ENCODE measurements around the gene NR2F2.

Gene NR2F2

GRCh38 chr15:96333131-96334016 lies 2.9 kb downstream of the NR2F2 start:
- no peak for DNase-seq

DNA sequence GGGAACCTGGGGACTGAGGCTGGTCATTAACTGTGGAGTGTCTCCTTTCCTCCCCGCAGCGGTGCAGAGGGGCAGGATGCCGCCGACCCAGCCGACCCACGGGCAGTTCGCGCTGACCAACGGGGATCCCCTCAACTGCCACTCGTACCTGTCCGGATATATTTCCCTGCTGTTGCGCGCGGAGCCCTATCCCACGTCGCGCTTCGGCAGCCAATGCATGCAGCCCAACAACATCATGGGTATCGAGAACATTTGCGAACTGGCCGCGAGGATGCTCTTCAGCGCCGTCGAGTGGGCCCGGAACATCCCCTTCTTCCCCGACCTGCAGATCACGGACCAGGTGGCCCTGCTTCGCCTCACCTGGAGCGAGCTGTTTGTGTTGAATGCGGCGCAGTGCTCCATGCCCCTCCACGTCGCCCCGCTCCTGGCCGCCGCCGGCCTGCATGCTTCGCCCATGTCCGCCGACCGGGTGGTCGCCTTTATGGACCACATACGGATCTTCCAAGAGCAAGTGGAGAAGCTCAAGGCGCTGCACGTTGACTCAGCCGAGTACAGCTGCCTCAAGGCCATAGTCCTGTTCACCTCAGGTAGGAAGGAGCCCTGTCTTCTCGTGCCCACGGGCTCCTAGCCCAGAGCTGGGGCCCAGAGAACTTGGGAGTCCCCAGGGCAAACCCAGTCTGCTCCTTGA lies 3.7 kb downstream of the NR2F2 start:
- DNase-seq, result no peak

DNA sequence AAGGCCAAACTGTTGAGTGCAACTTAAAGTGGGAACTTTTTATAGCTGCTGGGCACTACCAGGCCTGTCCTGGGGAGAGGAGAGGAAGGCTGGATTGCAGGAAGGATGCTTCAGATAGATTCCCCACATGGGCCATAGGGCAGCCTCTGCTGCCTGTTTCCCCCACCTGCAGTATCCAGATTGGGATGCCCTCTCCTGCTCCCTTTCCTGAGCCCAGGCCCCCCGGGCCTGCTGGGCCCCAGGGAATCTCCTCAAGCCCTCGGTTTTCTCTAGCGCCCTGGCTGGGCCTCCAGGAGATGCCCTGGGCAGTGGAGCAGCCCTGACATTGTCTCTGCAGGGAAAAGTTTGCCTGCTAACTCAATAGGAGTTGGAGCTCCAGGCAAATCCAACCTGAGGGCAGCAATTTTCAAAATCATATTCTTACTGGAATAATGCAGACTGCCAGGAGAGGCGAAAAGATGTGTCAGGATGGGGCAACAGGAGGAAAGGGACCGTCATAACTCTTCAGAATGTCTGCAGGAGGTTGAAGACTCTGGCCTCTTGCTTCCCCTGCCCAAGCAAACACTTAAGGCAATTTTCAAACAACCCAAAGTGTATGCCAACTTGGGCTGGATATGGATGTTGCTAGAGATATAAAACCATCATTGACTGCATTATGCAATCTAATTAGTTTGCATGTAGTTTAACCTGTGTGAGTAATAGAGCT lies 4.4 kb downstream of the NR2F2 start:
- DNase-seq, result no peak

DNA sequence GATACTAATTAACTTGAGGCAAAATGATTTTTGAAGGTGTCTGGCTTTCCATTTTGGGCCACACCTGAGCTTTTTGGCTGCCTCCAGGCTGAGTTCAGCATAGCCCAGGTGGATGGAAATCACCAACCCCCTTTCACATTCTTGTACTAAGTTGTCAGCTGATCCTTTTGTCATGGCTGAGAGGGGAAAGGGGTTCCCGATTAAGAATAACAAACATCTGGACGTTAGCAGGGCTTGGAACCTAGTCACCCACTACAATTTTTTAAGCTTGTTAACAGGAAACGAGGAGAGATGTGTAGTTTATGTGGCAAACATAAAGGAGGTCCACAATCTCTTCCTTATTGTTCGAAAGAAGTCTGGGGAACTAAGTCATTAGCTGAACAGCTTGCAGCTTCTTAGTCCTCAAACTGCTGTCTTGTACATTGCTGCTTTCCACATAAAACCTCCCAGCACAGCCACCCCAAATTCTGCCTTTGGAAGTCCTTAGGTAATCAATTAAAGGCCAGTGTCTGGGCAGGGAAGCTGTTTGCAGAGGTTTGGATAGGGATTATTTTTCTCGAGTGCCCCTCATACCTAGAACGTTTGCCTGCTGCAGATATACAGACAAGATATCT lies 5.0 kb downstream of the NR2F2 start:
- DNase-seq, result no peak

- DNase-seq, result no peak
Observed at GRCh38 chr15:96336108-96336595, 5.7 kb downstream of the NR2F2 start.

DNA sequence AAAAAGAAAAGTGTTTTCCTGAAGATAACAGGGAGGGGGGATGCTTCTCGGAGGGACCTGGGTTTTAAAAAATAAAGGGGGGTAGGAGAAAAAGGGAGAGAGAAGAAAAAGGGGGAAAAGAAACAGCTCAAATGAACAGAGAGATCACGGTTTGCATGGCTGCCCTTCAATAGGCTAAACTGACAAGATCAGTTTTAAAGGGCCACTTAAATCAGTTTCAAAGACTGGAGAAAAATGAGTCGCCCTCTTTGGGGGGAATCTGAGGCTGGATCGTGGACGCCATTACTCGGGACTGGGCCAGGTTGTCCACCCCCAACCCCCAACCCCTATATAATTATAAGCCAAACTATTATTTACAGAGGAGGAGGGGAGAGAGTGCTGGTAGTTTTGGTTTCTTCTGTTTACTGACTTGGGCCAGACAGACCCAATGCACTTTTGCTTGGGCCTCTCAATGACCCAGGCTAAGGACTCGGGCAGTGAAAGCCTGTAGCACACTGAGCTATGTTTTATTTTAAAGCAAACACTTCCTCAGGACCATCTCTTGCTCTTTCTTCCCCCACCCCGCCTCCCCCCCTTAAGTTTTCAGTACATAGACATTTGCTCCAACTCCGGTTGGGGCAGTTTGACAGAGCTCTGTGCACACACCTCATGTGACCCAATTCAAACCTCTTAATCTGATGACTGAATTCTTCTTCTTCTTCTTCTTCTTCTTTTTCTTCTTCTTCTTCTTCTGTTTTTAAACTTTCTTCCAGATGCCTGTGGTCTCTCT lies 6.3 kb downstream of the NR2F2 start:
- DNase-seq, result no peak

GRCh38 chr15:96337365-96338023 lies 7.0 kb downstream of the NR2F2 start:
- DNase-seq, result no peak

- DNase-seq, result no peak
Observed at GRCh38 chr15:96338074-96338765, 7.7 kb downstream of the NR2F2 start.

GRCh38 chr15:96338766-96339618 lies 8.5 kb downstream of the NR2F2 start:
- DNase-seq, result no peak

DNA sequence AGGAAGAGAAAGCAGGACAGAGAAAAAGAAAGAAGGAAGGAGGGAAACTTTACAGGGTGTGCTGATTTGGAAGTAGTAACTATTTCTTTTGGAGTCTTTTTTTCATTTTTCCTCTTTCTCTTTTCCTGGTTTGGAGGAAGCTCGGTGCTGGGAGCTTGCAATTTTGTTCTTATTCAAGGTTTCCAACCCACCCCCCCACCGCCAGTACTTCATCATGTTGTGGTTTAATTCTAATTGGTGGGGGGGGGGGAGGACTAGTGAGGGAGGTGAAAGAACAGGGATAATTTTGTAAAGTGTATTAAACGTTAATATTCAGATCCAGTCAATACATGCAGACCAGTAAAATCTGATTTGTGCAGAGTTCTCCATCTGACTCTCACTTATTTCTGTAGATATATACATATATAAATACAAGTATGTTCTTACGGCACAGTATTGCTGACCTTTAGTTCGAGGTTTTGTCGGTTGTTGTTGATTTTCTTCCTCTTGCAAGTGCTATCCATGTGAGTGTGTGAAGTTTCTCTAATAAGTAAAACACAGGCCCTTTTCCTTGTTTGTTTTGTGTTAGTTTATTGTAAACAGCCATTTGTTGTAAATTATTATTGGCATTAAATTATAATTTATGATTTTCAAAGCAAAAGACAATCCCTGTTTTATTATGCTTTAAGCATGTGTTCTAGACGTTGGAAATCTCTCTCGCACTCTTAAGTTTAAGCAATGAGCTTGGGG lies 9.3 kb downstream of the NR2F2 start:
- DNase-seq, result no peak

GRCh38 chr15:96340348-96340597 lies 9.8 kb downstream of the NR2F2 start:
- no peak for DNase-seq

- DNase-seq, result peak; percentile 81
Observed at GRCh38 chr15:96340598-96341512, 10.4 kb downstream of the NR2F2 start.

- DNase-seq, result peak; percentile 64
Observed at GRCh38 chr15:96341513-96342405, 11.3 kb downstream of the NR2F2 start.

GRCh38 chr15:96342406-96343112 lies 12.1 kb downstream of the NR2F2 start:
- DNase-seq, result peak; percentile 53

- peak; percentile 54 for DNase-seq
Observed at GRCh38 chr15:96343113-96344059, 12.9 kb downstream of the NR2F2 start.
